ENCODE results near the gene EXOSC7. TPM values are rescaled to one million over a fixed set of nuclear protein-coding genes. Genes with fewer than 3 reads are reported as not detected.

EXOSC7 gene
- total and polyA plus RNA-seq, 12 donors: 68.9 to 214 (median 81.6) TPM

DNA sequence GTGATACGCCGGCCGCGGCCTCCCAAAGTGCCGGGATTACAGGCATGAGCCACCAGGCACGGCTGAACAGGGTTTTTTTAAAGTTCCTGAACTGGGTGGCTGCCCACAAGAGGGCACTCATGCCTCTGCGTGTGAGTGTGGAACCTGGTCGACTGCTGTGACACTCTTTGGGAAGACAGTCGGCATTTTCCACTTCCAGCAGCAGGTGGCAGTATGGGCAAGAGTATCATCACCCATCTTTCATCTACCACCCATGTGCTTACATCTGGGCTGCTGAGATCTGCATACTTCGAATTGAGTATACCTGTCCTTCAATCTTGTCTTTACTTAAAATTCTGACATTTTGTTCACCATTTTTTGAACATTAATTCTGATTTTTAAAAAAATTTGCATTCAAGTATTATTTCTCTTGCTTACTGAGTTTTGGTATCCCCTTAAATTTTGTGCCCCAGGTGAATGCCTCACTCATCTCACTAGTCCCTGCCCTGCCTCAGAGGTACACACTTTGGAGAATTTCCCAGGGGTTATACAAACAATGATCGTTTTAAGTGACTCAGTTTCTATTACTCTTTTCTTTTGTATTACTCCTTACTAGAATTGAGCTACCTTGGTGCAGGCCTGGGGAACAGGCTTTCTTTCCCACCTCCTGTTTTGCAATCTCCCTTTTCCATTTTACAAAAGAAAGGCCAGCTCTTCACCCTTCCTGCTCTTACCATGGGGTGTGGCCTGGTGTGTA is 61.8 kb downstream of the EXOSC7 start:
- Histone ChIP-seq H3K27me3 (no peaks in the 10 kb centered on the region), H3K36me3 (replicated peaks in 1 of 2) (no peaks in the 10 kb centered on the region), H3K4me3 (peak overlapping the region in 1 of 4 donors; percentile 13), H3K27ac (no peak overlapping the region), H3K9me3 (replicated peaks in 1 of 3) (no peaks in the 10 kb centered on the region), H3K4me1 (replicated peaks in 1 of 2) (peaks cover 0 to 30% of the 10 kb centered on the region in 2 donors)
- peak; percentile 92 to 99 (median 96) for DNase-seq
- 2 to 4% (median 3%) methylated on average over 4 to 11 of the region's 11 CpGs for WGBS, 4 donors
- TF ChIP-seq, protein P1, sequence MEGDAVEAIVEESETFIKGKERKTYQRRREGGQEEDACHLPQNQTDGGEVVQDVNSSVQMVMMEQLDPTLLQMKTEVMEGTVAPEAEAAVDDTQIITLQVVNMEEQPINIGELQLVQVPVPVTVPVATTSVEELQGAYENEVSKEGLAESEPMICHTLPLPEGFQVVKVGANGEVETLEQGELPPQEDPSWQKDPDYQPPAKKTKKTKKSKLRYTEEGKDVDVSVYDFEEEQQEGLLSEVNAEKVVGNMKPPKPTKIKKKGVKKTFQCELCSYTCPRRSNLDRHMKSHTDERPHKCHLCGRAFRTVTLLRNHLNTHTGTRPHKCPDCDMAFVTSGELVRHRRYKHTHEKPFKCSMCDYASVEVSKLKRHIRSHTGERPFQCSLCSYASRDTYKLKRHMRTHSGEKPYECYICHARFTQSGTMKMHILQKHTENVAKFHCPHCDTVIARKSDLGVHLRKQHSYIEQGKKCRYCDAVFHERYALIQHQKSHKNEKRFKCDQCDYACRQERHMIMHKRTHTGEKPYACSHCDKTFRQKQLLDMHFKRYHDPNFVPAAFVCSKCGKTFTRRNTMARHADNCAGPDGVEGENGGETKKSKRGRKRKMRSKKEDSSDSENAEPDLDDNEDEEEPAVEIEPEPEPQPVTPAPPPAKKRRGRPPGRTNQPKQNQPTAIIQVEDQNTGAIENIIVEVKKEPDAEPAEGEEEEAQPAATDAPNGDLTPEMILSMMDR (IDR thresholded peaks at IDR 0.05): peak; percentile 77 to 99 (median 98)
- no peak for TF ChIP-seq POLR2A (IDR thresholded peaks at IDR 0.05)
- intact Hi-C loops (cut with DNase I): loop anchor here (5.0 to 10.0 kb wide), 4 partner anchors 169 to 629 kb away; no protein-coding TSS in a partner anchor

DNA sequence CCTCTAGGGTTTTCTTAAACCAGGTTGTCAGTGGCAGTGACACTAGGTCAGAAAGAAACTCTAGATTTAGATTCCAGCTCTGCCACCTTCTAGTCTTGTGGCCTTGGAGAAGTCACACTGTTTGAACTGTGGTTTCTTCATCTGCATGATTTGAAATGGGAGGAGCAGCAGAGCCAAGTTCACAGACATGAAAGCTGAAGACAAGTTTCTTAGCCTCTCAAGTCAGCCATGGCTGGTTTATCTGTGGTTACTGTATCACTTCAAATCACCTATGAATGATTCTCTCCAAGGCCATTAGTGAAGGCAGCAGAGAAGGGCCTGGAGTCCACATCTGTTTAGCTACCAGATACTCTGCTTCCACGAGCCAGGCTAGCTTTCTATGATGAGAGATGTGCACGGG is 65.6 kb downstream of the EXOSC7 start:
- H3K4me3 ChIP-seq: no peak overlapping the region
- no peak for DNase-seq
- H3K4me1 ChIP-seq (replicated peaks in 1 of 2): peaks cover 0 to 7% of the 10 kb centered on the region in 2 donors
- no peak overlapping the region for H3K27ac ChIP-seq
- intact Hi-C loops (cut with DNase I): loop anchor here (2.0 to 5.0 kb wide), 2 partner anchors 173 to 456 kb away; no protein-coding TSS in a partner anchor
- no peaks in the 10 kb centered on the region for H3K9me3 ChIP-seq (replicated peaks in 1 of 3)
- 85 to 89% (median 87%) methylated on average over 2 of the region's 2 CpGs for WGBS, 4 donors
- no peak for TF ChIP-seq POLR2A (IDR thresholded peaks at IDR 0.05)
- TF ChIP-seq, protein P1 (IDR thresholded peaks at IDR 0.05): no peak
- no peaks in the 10 kb centered on the region for H3K36me3 ChIP-seq (replicated peaks in 1 of 2)
- H3K27me3 ChIP-seq: no peaks in the 10 kb centered on the region

DNA sequence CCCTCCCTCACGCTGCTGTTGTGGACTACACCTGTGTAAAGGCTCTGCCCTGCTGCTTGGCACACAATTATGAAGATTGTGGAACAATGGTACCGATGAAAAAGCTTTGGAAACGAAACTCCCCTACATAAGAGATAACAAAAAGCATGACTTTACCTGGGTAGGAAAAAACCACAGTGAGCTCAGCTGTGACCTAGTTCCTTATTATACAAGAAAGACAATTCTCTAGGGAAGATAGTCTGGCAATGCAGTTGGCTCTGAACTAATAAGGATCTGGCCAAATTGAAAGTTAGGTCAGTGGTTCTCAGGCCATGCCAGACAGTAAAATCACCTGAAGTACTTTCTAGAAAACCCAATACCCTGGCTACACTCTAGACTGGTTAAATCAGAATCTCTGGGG is 66.1 kb downstream of the EXOSC7 start:
- Histone ChIP-seq H3K9me3 (replicated peaks in 1 of 3) (no peaks in the 10 kb centered on the region), H3K4me1 (replicated peaks in 1 of 2) (peaks cover 0 to 3% of the 10 kb centered on the region in 2 donors), H3K27ac (no peak overlapping the region), H3K36me3 (replicated peaks in 1 of 2) (no peaks in the 10 kb centered on the region), H3K27me3 (no peaks in the 10 kb centered on the region), H3K4me3 (no peak overlapping the region)
- TF ChIP-seq, protein P1 (IDR thresholded peaks at IDR 0.05): no peak
- no peak for TF ChIP-seq POLR2A (IDR thresholded peaks at IDR 0.05)
- no peak for DNase-seq
- WGBS, 4 donors: 80 to 85% (median 83%) methylated on average over 3 of the region's 3 CpGs
- intact Hi-C loops (cut with DNase I): loop anchor here (2.0 to 5.0 kb wide), 2 partner anchors 173 to 455 kb away; no protein-coding TSS in a partner anchor

DNA sequence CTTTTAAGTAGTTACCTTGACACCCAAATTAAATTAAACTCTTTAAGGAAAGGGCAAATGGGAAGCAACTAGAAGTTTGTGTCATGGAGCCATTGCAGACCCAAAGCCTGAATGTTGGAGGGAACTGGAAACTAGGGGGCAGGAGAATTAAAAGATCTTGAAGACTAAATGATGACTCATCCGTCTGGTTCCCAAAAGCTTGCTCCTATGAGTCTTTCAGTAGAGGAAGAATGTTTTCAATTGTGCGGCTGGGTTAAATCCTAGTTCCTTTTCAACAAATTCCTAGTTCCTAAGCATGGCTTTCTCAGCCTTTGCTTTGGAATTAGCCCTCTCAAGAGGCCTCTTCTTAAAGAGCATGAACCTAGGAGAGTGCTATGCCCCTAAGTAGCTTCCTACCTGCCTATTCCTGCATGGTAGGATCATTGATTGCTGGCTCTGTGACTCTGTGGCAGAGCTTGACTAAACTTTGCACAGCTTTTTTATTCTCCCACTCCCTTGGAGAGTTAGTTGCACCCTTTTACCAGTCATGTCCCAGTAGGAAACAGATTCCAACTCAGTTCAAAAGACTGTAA is 67.8 kb downstream of the EXOSC7 start:
- no peaks in the 10 kb centered on the region for H3K27me3 ChIP-seq
- H3K9me3 ChIP-seq (replicated peaks in 1 of 3): no peaks in the 10 kb centered on the region
- no peaks in the 10 kb centered on the region for H3K36me3 ChIP-seq (replicated peaks in 1 of 2)
- no peaks in the 10 kb centered on the region for H3K4me1 ChIP-seq (replicated peaks in 1 of 2)
- no peak for DNase-seq
- no peak overlapping the region for H3K4me3 ChIP-seq
- peak overlapping the region in 1 of 5 donors; percentile 52 for H3K27ac ChIP-seq
- WGBS, 4 donors: 58 to 77% (median 70%) methylated on average over 2 of the region's 2 CpGs
- intact Hi-C loops (cut with DNase I): loop anchor here (2.0 to 5.0 kb wide), 2 partner anchors 171 to 453 kb away; no protein-coding TSS in a partner anchor
- no peak for TF ChIP-seq POLR2A (IDR thresholded peaks at IDR 0.05)
- TF ChIP-seq, protein P1 (IDR thresholded peaks at IDR 0.05): no peak

Data from adrenal gland (tissue), 12 donors.